MV-4-11 (cell line): ENCODE data around the gene USE1.
A peak's percentile ranks its signal among the peaks of the same experiment; 100 is the strongest.

Source experiments
- DNase-seq: peaks from one replicate; lab custom pipeline; 2025; lab: John Stamatoyannopoulos, UW

USE1 gene

GRCh38 chr19:17259118-17259780 lies 44.1 kb downstream of the USE1 start:
- no peak for DNase-seq

DNA sequence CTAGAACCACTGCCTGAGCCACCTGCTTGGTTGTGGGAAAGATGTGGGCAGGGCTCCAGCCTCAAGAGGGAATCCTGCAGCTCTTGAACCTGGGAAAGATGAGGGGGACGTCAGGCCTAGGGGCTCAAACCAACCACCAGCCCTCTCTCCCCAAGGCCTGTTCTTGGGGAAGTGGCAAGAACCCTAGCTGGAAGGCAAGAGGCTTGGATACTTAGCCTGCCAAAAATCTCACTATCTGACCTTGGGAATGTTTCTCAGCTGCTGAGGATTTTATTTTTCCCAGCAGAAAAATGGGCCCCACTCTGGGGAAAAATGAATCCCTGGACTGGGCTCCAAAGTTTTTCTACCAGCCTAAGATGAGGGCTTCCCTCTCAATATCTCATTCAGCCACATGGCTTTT lies 44.8 kb downstream of the USE1 start:
- DNase-seq: no peak

DNA sequence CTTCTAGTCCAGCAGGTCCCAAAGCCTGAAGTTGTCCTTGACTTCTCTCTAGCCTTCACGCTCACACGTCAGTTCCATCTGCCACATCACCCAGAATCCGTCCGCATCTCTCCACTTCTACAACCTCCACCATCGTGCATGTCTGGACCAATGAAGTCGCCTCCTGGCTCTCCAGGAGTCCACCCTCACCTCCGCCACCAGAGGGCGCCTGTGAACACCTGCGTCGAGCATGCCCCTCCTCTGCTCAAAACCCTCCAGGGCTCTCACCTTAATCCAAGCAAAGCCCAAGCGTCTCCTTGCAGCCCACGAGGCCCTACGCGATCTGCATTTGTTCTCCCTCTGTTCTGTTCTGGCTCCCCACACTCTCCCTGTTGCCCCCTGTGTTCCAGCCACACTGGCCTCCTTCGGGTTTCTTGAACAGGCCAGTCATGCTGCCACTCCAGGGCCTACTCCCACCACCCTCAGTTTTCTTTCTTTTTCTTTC lies 45.7 kb downstream of the USE1 start:
- peak; percentile 81 for DNase-seq

DNA sequence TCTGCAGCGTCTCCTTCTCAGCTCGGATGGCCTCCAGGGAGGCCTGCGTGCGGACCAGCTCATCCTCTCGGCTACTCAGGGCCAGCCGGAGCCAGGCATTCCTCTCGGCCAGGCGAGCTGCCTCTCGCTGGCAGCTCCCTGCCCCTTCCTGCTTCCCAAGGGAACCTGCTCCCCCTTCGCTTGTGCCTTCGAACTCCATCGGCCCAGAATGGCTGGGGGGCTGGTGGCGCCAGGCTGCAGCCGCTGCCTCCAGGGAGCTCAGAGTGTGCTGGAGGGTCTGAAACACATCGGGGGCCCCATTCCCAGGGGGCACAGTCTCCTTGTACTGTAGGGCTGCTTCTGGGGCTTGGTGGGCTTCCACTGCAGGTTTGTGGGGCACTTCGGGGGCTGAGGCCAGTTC lies 47.4 kb downstream of the USE1 start:
- DNase-seq: no peak

GRCh38 chr19:17263712-17264640 lies 48.8 kb downstream of the USE1 start:
- no peak for DNase-seq

- no peak for DNase-seq
Observed at GRCh38 chr19:17264641-17264979, 49.5 kb downstream of the USE1 start, which contains the start of gene USHBP1. Gene USHBP1, minus strand, starts transcription at chr19:17264745. Its CDS starts 446 bp downstream, at chr19:17264299.

DNA sequence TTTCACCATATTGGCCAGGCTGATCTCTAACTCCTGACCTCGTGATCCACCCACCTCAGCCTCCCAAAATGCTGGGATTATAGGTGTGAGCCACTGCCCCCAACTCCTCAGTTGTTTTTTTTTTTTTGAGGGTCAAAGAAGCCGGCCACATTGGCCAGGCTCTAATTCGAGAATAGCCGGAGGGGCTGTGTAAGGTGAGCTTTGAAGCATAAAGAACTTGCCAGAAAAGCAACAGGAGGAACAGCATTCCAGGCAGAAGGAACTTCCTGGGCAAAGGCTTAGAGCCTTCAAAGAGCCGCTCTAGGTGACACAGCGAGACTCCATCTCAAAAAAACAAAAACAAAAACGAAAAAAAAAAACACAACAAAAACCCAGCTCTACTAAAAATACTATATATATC lies 50.9 kb downstream of the USE1 start:
- DNase-seq: no peak

GRCh38 chr19:17266589-17266974 lies 51.4 kb downstream of the USE1 start:
- DNase-seq: no peak

DNA sequence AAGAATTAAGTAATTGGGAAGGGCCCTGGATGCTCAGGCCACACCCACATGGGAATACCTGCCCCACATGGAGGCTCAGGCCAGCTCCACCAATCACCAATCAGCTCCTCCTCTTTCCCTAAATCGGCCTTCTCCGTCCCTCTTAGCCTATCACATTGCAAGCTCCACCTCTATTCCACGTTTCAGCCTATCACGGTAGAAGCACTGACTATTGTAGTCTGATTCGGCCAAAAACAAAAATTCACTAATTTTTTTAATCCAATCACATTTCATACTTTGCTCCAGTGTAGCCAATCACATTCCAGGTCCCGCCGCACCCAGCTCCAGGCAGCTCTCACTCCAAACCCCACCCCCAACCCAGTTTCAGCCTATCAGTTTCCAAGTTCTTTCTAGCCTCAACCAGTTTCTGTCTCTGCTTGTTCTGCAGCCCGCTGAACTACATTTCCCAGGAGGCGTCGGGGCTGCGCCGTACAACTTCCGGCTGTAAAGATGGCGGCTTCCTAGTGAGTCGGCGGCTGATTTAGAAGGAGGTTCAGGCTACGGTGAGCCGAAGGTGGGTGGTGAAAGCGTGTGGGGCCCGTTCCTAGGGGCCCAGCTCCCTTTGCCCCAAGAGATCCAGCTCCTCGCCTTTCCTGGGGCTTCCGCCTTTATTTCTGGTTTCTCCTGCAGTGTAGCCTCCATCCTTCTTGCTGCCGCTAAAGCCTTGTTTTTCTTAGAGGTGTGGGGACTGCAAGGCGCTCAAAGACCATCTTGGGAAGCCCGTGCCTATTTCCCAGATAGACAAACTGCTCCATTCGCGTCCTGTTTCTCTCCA lies 52.0 kb downstream of the USE1 start, which contains the start of gene BABAM1:
TSS of gene BABAM1 (plus strand) at position 469 of the 814 bp plus-strand sequence. CDS start 1,364 bp downstream, outside the sequence.
- DNase-seq: peak; percentile 100

DNA sequence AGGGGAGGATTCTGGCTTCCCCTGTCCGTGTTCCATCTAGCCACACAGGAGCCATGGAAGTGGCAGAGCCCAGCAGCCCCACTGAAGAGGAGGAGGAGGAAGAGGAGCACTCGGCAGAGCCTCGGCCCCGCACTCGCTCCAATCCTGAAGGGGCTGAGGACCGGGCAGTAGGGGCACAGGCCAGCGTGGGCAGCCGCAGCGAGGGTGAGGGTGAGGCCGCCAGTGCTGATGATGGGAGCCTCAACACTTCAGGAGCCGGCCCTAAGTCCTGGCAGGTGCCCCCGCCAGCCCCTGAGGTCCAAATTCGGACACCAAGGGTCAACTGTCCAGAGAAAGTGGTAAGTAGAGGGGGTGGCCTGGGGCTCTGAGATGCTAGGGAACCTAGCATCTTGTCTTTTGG lies 53.6 kb downstream of the USE1 start:
- DNase-seq: no peak
